Mucosa of descending colon (tissue), 3 donors: Measurements from ENCODE around the gene SIGLEC1. TPM values are rescaled to one million over a fixed set of nuclear protein-coding genes. Genes with fewer than 3 reads are reported as not detected.

Experiments
- ATAC-seq: fragments of 200-7000 bp; cut with Tn5 transposase; one replicate; pipeline ENCODE4 v1.9.1; 2020; ENCODE audit warnings: mild to moderate bottlenecking, moderate library complexity
- DNase-seq, 3 donors: peaks; one replicate each; pipeline ENCODE4 v3.0.0-alpha.2; 2020
- H3K36me3 ChIP-seq: fragments of 200-600 bp; one replicate; pipeline ENCODE4 v1.8.0; 2021; ENCODE audit warnings: low read depth, mild to moderate bottlenecking
- H3K4me1 ChIP-seq: fragments of 200-600 bp; one replicate; pipeline ENCODE4 v1.8.0; 2021; ENCODE audit warnings: low read depth, mild to moderate bottlenecking
- H3K4me3 ChIP-seq: fragments of 200-600 bp; one replicate; pipeline ENCODE4 v1.8.0; 2021; ENCODE audit warnings: mild to moderate bottlenecking
- H3K9me3 ChIP-seq: fragments of 200-600 bp; one replicate; pipeline ENCODE4 v1.8.0; 2021; ENCODE audit warnings: mild to moderate bottlenecking
- intact Hi-C, 2 donors: fragments of 100-400 bp; cut with DNase I in 1 of 2; cut with micrococcal nuclease in 1 of 2; formaldehyde crosslinking; loops; one replicate each; pipeline versions ENCODE4 v1.11.0 to v1.11.1; 2022; cut with DNase I, micrococcal nuclease
- total RNA-seq, 3 donors: library from RNA; stranded (reverse); fragmentation: NEBNext Ultra II Directional in 2 of 3; extraction: Animal tissue kit (Norgen Biotek cat#: 25700) in 2 of 3; gene quantifications; one replicate each; pipeline versions ENCODE4 v1.2.1 to v1.2.4, GENCODE V29; 2021 to 2023
- TF ChIP-seq, protein P1 (sequence below): fragments of 200-600 bp; IDR thresholded peaks from one replicate; pipeline ENCODE4 v1.8.0; 2022; ENCODE audit warnings: antibody characterized with exemption, mild to moderate bottlenecking
- donor health status: DM: no; HTN: no; CAD: no; lungs with moderate emphysema.
- donor health status: DM: no; HTN: no; CAD: no.
- donor health status: DM: no; HTN: yes; CAD: no.

The SIGLEC1 gene
- total RNA-seq, 3 donors from 2014 or later: 3.3 to 21.7 (median 12.2) TPM

DNA sequence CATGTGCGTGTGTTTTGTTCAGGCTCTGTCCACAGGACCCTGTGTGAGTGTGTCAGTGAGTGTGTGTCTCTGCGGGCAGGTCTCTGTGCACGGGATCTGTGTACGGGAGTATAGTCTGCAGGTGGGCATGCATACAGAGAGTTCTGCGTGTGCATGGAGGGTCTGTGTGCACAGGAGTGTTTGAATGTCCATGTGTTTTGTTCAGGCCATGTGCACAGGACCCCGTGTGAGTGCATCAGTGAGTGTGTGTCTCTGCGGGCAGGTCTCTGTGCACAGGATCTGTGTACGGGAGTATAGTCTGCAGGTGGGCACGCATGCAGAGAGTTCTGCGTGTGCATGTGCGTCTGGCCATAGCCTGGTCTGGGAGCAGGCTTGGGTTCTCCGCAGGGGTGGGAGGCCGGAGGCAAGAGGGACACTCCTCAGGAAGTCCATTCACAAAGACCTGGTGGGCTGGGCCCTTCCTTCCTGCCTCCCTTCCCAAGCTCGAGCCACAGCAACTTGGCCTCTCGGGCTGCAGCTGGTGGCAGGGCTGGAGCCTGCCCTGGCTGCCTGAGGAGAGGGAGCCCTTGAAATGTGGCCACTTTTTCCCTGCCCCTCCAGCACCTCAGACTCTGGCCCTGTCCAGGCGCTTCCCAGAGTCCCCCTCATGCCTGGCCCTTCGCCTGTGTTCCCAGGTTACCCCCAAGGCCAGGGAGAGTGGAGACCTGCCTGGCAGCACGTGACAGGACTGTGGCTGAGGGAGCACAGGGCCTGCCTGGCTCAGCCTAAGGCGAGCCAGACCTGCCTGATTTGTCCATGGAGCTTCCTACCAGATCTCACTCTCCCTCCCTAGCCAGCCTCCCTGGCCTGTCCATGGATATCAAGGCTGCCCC, 26.9 kb upstream of the SIGLEC1 start:
- Histone ChIP-seq H3K4me3 (no peak overlapping the region), H3K36me3 (no peaks in the 10 kb centered on the region), H3K4me1 (peaks cover 3% of the 10 kb centered on the region), H3K9me3 (no peaks in the 10 kb centered on the region)
- ATAC-seq: no peak
- TF ChIP-seq, protein P1, sequence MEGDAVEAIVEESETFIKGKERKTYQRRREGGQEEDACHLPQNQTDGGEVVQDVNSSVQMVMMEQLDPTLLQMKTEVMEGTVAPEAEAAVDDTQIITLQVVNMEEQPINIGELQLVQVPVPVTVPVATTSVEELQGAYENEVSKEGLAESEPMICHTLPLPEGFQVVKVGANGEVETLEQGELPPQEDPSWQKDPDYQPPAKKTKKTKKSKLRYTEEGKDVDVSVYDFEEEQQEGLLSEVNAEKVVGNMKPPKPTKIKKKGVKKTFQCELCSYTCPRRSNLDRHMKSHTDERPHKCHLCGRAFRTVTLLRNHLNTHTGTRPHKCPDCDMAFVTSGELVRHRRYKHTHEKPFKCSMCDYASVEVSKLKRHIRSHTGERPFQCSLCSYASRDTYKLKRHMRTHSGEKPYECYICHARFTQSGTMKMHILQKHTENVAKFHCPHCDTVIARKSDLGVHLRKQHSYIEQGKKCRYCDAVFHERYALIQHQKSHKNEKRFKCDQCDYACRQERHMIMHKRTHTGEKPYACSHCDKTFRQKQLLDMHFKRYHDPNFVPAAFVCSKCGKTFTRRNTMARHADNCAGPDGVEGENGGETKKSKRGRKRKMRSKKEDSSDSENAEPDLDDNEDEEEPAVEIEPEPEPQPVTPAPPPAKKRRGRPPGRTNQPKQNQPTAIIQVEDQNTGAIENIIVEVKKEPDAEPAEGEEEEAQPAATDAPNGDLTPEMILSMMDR: no peak
- intact Hi-C loops: no loop called here
- peak in 1 of 3 donors; percentile 16 for DNase-seq

- Histone ChIP-seq H3K4me3 (no peak overlapping the region), H3K4me1 (peaks cover 7% of the 10 kb centered on the region), H3K36me3 (no peaks in the 10 kb centered on the region), H3K9me3 (no peaks in the 10 kb centered on the region)
- TF ChIP-seq, protein P1: no peak
- ATAC-seq (no peak), DNase-seq (peak in 1 of 3 donors; percentile 6)
- intact Hi-C loops: no loop called here
Measured at GRCh38 chr20:3738111-3739053, 26.0 kb upstream of the SIGLEC1 start.

DNA sequence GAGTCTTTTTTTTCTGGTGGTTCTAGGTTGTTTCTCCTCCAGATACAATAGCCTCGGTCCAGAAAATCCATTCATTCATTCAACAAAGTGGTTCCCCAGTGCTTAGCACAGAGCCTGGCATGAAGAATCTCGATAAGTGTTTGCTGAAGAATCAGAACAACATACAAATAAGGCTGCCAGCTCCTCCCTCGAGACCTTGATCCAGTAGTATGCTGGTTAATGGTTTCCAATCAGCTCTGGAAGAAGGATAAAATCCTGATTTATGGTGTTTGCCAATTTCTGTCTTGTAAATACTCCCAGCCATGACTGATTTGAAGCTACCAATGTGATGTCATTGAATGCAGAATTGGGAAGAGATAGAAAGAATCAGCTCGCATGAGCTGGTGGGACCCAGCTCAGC, 23.4 kb upstream of the SIGLEC1 start:
- TF ChIP-seq, protein P1: no peak
- no peak overlapping the region for H3K4me3 ChIP-seq
- intact Hi-C loops: no loop called here
- H3K36me3 ChIP-seq: no peaks in the 10 kb centered on the region
- peaks cover 7% of the 10 kb centered on the region for H3K4me1 ChIP-seq
- ATAC-seq (peak; percentile 34), DNase-seq (no peak)
- H3K9me3 ChIP-seq: no peaks in the 10 kb centered on the region

DNA sequence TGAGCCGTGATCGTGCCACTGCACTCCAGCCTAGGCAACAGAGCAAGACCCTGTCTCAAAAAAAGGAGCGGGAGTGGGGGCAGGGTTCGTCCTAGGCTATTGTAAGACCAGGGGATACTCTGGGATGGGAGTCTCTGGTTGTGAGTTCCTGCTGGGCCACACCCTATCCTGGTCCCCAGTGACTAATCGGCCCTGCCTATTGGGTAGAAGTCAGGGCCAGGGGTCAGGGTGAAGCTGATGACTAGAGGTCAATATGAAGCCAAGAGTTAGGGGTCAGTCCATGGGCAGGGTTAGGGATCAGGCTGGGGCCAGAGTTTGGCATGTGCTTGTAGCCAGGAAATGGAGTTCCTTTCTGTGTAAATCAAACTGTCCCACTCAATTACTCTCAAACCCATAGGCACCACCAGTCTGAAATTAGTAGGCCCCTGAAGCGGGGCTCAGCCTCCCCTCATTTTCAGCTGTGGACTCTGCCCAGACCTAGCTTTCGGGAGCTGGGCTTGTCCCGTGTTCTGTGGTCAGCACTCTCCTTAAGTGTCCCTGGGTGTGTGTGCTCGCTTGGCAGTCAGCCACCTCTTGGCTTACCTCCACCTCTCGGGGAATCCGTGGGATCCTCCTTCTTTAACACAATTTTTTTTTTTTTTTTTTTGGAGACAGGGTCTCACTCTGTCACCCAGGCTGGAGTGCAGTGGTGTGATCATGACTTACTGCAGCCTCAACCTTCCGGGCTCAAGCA, 21.9 kb upstream of the SIGLEC1 start:
- Histone ChIP-seq H3K4me1 (peaks cover 7% of the 10 kb centered on the region), H3K9me3 (no peaks in the 10 kb centered on the region), H3K4me3 (no peak overlapping the region), H3K36me3 (no peaks in the 10 kb centered on the region)
- DNase-seq: peak in 2 of 3 donors; percentile 46 to 56
- ATAC-seq: peak; percentile 69
- intact Hi-C loops: no loop called here
- TF ChIP-seq, protein P1: no peak
